SK-N-MC (cell line): Measurements from ENCODE around the gene RREB1.

Experiments used
- EZH2 ChIP-seq: fragments of 200-600 bp; sonication (generic); IDR thresholded peaks from one replicate; pipeline ENCODE4 v1.6.1; 2017; ENCODE audit warnings: antibody characterized with exemption
- POLR2AphosphoS5 ChIP-seq: IDR thresholded peaks from 2 replicates; pipeline ENCODE4 v1.6.1; 2012; ENCODE audit warnings: mild to moderate bottlenecking, low read depth, low read length, borderline replicate concordance

DNA sequence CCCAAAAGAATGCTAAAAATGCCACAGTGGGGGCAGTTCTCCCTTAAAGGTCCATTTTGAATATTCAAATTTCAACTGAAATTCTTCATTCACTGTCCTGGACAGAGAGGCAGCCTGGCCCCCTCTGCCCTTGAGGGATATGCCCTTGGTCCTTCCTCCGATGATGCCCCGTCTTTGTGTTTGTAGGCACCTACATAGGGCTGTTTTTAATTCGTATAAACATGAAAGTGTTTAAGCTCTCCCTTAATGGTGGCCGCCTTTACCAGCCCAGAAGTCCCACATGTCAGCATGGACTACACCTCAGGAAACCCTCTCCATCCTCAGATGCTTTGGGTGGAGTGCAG lies 135.0 kb downstream of the RREB1 start:
- TF ChIP-seq POLR2AphosphoS5 (no peak), EZH2 (no peak)
